ENCODE results near the gene FKBP14.
"Not testable (repeated sequence)": the region's sequence is repeated elsewhere in the genome, so short reads cannot be mapped to it uniquely, and the experiment has no call there.

The FKBP14 gene, protein sequence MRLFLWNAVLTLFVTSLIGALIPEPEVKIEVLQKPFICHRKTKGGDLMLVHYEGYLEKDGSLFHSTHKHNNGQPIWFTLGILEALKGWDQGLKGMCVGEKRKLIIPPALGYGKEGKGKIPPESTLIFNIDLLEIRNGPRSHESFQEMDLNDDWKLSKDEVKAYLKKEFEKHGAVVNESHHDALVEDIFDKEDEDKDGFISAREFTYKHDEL

DNA sequence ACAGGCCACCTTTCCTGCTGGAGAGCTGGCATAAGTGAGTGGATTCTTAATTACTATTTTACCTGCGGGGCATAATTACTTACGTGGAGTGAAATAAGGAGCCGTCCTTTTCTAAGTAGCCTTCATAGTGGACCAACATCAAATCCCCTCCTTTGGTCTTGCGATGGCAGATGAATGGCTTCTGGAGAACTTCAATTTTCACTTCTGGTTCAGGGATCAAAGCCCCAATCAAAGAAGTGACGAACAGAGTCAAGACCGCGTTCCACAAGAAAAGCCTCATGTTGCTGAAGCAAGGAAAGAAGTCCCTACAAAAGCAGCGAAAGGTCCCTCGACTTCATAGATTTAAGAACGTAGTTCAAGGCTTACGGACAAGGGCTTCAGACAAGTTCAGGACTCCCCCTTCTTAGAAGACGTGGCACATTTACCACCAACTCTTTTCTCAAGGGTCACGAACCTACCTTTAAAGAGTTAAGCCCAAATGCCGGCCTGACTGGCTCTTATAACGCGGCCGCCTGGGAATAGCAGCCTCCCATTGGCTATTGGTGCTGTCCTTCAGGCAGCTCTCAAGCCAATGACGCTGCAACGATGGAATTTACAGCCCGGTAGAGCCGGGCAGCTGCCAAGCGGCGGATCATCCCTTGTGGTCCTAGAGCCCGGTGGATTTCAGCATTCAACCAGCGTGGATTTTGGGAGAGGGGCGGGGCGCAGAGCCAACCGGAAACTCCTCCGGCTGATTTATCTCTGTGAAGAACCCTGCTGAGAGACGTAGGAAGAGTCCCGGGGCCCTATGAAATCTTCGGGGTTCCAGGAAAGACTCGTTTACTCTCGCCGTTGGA is at the start of gene FKBP14:
Gene FKBP14 (minus strand): TSS at position 474 of the 836 bp plus-strand sequence. CDS start 194 bp downstream, at position 280.
- FAIRE-seq (peak; percentile 94), DNase-seq (ENCODE audit: low spot score) (peak; percentile 98)

DNA sequence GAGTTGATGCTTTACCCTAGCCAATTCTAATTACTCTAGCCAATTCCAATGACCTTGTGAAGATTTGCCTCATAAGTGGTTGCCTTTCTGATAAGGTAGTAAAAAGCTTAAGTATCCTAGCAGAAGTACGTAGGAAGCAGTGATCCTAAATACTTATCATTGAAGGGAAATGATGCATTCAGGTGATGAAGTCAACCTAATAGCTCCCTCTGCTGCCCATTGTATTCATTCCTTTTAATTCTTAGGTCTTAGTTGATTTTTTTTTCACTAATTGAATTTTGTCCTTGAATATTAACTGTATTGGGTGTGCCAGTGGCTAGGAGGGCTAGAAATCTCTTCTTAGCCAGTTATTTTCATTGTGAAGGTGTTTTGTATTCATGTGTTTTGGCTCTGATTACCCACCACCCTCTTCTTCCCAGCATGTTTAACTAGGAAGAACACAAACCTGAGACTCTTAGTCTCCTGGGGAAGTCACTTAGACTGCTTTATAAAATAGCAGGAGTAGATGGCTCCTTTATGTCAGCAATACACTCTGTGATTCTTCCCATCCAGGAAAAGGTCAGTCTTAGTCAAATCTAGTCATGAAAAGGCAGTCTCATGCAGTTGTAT is 48.0 kb upstream of the FKBP14 start:
- peak; percentile 42 for DNase-seq (ENCODE audit: low spot score)

DNA sequence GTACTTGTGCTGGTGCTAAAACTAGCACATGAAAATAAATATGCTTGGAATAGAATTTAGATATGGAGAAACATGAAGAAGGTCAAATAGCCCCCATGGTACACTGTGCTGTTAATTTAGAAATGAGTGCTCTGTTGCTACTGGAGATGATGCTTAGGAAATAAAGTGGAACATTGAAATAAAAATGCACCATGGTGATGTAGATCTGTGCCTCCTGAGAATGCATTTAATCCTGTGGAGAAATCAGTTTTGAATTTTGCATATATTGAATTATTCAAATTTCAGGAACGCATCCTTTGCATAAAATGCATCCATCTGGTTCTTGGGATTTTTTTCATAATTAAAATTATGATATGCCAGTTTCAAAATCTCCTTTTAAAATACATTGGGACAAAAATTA is 46.2 kb upstream of the FKBP14 start:
- no peak for DNase-seq (ENCODE audit: low spot score)
- no peak for FAIRE-seq

More for the DNA sequence above, 48.0 kb upstream of the FKBP14 start:
- FAIRE-seq: peak; percentile 71

DNA sequence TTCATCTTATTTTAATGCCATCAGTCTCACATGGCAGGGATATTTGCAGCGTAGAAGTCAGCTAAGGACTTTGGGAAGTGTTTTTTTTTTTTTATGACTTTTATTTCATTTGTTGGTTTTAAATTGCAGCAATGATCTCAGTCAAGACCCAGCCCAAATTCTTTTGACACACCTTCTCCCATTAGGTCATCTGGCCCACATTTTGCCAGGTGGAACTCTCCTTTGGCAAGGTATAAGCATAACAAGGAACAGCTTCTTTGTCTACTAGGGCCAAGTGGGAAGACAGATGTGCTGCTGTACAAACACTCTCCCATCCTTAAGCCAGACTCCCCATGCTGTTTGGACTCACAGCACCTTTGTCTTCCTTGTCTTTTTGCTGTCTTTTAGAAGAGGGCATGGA is 43.5 kb upstream of the FKBP14 start:
- FAIRE-seq: no peak
- no peak for DNase-seq (ENCODE audit: low spot score)

DNA sequence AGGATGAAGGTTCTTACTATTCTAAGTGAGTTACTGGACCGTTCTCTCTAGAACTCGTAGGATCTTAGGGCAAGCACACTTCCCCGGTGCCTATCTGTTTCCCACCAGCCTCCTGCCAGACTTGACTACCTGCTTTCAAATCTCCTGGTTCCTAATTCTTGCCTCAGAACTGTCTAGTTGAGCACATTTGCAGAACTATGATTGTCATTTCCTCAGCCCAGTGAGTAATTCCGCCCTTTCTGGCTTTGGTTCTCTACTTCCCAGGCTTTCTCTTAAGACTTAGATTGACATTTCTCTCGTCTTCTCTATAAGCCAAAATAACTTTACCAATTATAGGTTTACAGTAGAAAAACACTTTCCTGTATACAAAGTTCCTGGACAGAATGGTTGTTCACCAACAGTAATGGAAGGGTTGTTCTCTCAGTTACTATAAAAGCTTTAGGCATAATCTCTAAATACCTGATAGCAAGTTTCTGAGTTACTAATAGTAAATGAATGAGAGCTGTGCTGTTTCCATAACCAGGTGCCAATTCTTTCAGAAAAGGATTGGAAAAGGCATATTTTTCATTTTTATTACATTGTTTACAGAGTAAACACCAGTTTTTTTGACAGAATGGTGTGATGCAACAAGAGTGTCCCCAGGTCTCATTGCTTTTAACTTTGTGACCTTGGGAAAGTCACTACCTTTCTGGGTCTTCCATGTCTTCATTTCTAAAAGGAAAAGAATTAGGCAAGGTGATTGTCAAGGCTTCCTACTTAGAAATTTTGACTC is 42.8 kb upstream of the FKBP14 start:
- DNase-seq (ENCODE audit: low spot score): no peak
- FAIRE-seq: no peak

DNA sequence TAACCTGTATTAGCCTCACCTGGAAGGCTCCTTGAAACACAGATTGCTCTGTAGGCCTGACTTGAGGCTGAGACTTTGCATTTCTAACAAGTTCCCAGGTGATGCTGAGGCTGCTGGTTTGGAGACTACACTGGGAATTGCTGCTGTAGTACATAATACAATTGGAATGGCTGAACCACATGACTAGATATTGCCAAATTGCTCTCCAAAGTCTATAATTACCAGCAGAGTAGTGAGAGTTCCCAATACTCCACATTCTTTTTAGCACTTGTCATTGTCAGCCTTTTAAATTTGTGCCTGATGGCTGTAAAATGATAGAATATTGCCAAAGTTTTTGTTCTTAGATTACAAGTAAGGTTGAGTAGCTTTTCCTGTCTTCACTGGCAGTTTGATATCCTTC is 41.6 kb upstream of the FKBP14 start:
- FAIRE-seq (no peak), DNase-seq (ENCODE audit: low spot score) (no peak)

DNA sequence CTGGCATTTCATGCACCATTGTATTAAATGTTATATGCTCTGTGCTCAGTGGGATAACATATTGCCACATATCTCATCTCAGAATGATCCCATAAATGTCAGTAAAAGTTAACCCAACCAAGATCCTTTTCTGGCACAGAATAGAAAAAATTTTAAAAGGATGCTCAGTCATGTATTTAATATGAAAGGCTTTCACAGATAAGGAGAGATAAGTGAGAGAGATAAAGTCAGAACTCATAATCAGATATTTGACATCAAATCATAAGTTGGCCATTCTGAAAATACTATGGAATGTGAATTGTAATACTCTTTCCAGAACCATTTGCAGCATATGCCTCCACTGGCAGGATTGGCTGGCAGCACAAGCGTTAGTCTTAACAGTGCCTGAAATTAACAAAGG is 40.2 kb upstream of the FKBP14 start:
- no peak for DNase-seq (ENCODE audit: low spot score)
- no peak for FAIRE-seq

DNA sequence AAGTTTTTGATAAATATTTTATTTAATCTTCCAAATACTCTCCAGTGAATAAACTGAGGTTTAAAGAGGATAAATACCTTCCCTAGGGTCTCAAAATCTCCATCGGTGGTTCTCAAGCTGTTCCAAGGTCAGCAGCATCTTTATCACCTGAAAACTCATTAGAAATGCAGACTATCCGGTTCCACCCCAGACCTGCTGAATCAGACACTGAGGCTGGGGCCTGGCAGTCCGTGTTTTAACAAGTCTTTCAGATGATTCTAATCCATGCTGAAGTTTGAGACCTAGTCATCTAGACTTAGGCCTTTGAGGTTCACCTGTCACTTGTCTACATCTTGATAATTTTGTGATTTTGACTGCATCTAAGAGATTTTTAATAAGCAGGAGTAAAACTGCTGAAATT is 39.2 kb upstream of the FKBP14 start:
- no peak for FAIRE-seq

DNA sequence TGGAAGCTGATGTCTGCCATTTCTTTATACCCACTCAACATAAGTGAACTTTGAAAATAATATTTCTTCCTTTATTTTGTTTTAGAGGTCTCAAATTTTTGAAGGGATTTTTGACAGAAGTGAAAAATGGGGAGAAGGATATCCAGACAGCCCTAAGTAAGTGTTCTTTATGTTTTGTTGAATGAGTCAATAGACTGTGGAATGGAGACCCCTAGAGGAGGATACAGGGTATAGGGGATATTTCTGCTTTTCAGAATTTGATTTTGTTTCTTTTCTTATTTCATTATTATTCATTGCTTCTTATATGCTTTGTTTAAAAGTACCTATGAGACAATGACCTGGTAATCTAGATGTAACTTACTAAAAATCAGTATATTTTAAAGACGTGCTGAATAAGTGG is 36.1 kb upstream of the FKBP14 start:
- DNase-seq (ENCODE audit: low spot score) (peak; percentile 51), FAIRE-seq (peak; percentile 78)

More for the DNA sequence above, 39.2 kb upstream of the FKBP14 start:
- no peak for DNase-seq (ENCODE audit: low spot score)

DNA sequence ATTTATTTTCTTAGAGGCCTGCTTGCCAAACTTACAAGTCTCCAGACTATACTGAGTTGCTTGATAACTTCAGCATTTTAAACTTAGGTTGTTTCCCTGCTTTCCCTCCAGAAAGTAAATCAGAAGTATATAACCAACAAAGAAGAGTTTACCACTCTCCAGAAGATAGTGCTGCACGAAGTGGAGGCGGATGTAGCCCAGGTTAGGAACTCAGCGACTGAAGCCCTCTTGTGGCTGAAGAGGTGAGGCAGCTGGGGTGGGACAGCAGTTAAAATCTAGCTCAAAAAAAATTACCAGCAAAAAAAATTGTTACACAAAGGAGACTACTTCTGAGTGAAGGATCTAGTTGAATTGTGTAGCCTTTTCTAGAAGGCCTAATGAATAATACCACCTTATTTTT is 35.3 kb upstream of the FKBP14 start:
- peak; percentile 53 for FAIRE-seq
- not testable (repeated sequence) for DNase-seq (ENCODE audit: low spot score)

DNA sequence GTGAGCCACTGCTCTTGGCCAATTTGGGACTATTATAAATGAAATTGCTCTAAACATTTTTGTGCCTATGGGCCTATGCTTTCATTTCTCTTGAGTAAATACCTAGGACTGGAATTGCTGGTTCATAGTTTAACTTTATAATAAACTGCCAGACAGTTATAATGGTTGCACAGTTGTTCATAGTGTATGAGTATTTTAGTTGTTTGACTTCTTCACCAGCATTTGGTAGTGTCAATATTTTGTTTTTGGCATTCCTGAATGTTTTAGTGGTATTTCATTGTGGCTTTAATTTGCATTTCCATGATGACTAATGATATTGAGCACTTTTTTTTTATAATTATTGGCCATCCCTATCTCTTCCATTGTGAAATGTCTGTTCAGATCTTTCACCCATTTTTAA is 31.2 kb upstream of the FKBP14 start:
- DNase-seq (ENCODE audit: low spot score): no peak
- no peak for FAIRE-seq

DNA sequence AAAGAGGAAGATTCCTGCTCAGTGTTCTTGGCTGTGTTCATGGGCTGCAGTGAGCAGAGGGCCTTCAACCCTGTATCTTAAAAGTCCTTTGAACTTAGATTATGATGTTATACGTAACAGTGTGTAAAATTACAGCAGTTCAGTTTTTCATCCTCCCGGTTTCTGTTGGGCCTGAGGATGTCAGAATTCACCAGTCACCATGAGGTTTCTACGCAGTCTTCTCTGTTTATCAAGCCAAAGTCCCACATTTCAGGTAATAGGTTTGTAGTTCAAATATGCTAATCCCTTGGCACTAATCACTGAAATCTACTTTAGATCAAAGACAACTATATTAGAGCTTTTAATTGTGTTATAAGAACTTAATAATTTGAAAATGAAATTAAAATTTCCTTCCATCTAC is 26.6 kb upstream of the FKBP14 start:
- FAIRE-seq: no peak
- DNase-seq (ENCODE audit: low spot score): no peak

DNA sequence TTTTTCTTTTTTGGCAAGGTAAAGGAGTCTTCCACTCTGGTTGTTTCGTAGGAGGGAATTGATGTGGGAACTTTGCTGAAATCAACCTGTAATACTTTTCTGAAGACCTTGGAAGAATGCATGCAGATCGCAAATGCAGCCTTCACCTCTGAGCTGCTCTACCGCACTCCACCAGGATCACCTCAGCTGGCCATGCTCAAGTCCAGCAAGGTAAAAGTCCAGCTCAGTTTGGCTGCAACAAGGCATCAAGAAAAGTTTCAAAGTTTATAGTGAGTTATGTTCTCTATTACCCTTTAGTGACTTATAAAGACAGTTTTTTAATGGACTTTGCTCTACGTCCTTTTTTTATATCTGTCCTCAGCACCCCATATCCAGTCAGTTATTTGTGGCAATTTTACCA is 22.7 kb upstream of the FKBP14 start:
- FAIRE-seq: no peak

DNA sequence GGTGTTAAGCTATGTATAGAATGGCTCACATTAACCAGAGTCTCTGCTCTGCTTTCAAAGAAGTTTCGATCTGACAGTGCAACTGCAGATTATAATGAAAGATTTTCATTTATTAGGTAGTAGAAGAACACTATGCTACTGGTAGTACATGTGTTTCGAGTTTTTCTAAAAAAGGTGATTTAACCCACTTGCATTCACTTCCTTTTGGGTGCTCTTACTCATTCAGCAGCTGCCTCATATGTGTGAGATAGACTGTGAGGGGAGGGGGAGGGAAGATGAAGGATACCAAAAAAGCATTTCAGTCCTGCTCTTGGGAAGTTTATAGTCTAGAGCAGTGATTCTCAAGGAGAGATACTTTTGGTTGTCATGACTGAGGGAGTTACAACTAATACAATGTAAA is 22.1 kb upstream of the FKBP14 start:
- DNase-seq (ENCODE audit: low spot score) (no peak), FAIRE-seq (no peak)

More for the DNA sequence above, 22.7 kb upstream of the FKBP14 start:
- DNase-seq (ENCODE audit: low spot score): no peak

DNA sequence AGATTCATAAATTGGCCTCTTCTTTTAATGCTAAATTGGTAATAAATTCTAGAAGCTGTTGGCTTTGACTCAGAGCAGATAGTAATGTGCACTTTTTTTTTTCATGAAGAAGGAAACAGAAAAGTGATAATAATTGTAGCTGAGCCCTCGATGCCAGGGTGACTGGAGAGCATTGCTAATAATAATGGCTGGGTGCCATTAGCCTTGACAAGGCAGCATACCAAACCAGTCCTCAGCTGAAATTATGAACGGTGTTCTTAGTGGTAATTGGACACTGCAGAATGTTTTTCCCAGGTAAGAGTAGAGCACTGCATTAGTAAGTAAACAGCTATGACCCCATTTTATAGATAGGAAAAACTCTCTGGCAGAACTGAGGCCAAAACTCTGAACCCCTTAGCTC is 20.6 kb upstream of the FKBP14 start:
- DNase-seq (ENCODE audit: low spot score): no peak
- no peak for FAIRE-seq

DNA sequence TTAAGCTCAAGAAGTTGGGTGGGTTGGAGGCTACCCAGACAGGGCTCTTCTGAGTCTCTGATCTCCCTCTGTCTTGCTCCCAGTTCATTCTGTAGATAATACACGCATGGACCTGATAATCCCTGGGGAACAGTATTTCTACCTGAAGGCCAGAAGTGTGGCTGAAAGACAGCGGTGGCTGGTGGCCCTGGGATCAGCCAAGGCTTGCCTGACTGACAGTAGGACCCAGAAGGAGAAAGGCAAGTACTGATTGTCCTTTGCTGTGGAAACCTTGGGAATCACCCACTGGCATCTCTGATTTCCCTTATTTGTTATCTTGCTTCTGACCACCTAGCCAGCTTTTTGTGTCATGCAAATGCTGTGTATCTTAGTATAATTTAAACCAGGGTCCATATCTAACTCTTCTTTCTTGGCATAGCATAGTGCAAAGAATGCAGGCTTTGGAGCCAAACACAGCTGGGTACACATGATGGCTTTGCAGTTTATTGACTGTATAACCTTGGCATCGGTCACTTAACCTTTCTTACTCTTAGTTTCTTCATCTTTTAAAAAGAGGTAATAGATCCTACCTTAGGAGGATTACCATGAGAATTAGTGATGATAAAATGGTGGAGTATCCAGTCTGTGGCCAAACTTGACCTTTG is 19.7 kb upstream of the FKBP14 start:
- FAIRE-seq: no peak
- no peak for DNase-seq (ENCODE audit: low spot score)

DNA sequence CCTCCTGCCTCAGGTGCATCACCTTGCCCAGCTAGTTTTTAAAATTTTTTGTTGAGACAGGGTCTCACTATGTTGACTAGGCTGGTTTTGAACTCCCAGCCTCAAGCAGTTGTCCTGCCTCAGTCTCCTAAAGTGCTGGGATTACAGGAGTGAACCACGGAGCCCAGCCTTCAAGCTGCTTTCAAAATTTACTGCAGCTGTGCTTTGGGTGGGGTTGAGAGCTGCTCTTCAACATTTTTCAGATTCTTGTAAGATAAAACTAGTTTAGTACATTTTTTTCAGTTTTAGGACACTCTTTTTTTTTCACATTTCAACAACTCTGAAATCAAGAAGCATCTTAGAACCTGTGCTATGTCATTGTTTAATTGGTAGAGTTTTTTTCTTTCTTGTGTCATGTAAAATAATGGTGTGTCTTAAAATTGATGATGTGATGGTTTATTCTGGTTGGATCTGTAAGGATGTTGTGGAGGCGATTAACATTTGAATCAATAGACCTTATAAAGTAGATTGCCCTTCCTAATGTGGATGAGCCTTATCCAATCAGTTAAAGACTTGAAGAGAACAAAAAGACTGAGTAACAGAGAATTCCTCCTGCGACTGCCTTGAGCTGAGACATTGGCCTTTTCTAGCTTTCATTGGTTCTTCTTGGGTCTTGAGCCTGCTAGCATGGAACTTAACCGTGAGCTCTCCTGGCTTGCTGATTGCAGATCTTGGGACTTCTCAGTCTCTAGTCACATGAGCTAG is 15.2 kb upstream of the FKBP14 start:
- DNase-seq (ENCODE audit: low spot score) (no peak), FAIRE-seq (no peak)

DNA sequence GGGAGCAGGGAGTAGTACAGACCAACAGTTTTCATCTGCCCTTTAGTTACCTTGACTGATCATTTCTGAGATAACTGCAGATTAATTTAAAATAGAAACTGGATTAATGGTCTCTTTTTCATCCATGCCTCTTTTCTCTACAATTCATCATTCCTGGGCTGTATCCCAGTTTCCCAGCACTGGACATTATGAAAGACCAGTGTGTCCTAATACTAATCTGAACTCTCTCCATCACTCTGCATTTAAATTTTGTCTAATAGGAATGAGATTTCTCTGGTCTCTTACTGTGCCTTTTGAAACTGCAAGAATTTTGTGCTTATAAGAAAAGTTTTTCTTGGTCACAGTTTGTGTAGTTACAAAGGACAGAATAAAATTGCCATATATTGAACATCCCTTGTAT is 14.4 kb upstream of the FKBP14 start:
- FAIRE-seq (no peak), DNase-seq (ENCODE audit: low spot score) (no peak)

DNA sequence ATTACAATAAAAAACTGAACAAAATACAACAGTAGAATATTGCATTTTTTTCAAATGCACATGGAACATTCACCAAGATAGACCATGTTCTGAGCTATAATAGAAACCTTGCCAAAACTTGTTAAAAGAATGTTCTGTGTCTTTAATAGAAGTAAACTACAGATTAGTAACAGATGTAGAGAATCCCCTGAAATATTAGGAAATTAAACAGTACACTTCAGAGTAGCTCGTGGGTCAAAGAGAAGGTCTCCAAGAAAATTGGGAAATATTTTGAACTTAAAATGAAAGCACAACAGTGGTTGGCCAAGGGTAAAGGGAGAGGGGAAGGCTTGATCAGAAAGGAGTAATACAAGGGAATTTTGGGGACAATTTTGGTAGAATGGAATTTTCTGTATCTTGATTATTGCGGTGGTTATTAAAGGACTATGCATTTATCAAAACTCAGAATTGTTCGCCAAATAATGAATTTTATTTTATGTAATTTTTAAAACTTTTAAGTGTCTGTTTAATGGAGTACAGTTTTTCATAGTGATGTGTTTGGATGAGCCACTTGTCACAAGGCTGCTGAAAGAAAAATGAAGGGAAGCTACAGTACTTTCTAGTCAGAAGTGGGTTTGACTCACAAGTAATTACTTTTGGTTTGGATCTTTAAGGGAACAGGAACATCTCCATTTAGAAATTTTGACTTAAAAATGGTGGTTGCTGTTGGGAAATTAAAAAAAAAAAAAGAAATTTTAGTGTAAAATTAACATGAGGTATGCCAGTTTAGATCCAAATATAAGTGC is 11.9 kb upstream of the FKBP14 start:
- no peak for FAIRE-seq
- DNase-seq (ENCODE audit: low spot score): no peak

DNA sequence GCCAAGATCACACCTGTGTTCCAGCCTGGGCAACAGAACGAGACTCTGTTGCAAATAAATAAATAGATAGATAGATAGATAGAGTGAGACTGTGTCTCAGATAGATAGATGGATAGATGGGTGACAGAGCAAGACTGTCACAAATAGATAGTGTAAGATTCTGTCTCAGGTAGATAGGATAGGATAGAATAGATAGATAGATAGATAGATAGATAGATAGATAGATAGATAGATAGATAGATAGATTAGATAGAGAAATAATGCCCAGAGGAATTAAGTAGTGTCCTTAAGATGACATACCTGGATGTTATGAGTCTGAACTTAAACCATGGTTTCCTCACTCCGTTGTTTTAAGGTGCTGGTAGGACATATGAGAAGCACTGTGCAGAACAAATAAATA is 9.7 kb upstream of the FKBP14 start:
- no peak for FAIRE-seq
- no peak for DNase-seq (ENCODE audit: low spot score)
